Kidney capillary endothelial cell (primary cell): ENCODE measurements around the gene NPFFR2.
"Not testable (repeated sequence)": the region's sequence is repeated elsewhere in the genome, so short reads cannot be mapped to it uniquely, and the experiment has no call there.

ENCODE experiments used
- DNase-seq: peaks from one replicate; pipeline ENCODE4 v3.0.0-alpha.2; 2018; ENCODE audit warnings: low spot score

Gene NPFFR2

GRCh38 chr4:72112514-72113156 is 80.8 kb downstream of the NPFFR2 start:
- peak; percentile 26 for DNase-seq

DNA sequence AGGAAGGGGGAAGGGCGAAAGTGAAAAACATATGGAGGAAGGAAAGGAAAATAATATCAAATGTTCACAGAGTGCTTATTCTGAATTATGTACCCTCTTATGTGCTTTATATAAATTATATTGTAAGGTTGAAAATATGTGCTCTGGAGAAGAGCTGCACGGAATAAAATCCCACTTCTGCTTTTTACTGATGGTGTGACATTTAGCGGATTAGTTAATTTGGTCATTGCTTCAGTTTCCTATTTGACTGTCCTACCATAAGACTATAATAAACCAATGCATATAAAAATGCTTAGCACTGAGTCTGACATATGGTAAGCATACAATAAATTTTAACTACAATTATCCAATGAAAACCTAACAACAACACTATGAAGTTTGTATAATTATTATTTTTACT is 86.2 kb downstream of the NPFFR2 start:
- no peak for DNase-seq

DNA sequence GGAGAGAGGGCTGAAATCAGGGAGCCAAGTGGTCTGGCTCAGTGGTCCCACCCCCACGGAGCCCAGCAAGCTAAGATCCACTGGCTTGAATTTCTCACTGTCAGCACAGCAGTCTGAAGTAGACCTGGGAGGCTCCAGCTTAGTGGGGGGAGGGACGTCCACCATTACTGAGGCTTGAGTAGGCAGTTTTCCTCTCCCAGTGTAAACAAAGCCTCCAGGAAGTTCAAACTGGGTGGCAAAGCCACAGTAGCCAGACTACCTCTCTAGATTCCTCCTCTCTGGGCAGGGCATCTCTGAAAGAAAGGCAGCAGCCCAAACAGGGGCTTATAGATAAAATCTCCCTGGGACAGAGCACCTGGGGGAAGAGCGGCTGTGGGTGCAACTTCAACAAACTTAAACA is 88.1 kb downstream of the NPFFR2 start:
- no peak for DNase-seq

DNA sequence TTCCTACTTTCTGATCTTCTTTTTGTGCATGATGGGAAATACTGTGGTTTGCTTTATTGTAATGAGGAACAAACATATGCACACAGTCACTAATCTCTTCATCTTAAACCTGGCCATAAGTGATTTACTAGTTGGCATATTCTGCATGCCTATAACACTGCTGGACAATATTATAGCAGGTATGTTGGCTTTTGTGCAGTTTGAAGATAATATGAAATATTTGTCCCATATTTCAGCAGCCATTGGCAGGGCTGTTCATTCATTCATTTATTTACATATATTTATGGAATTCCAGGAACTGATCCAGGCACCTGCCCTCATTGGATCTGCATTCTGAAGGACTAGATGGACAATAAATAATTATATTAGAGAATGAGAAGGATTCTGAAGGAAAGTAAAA is 96.9 kb downstream of the NPFFR2 start:
- DNase-seq = no peak

GRCh38 chr4:72136429-72136828 is 104.6 kb downstream of the NPFFR2 start:
- no peak for DNase-seq

DNA sequence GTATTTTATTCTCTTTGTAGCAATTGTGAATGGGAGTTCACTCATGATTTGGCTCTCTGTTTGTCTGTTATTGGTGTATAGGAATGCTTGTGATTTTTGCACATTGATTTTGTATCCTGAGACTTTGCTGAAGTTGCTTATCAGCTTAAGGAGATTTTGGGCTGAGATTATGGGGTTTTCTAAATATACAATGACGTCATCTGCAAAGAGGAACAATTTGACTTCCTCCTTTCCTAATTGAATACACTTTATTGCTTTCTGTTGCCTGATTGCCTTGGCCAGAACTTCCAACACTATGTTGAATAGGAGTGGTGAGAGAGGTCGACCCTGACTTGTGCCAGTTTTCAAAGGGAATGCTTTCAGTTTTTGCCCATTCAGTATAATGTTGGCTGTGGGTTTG is 108.2 kb downstream of the NPFFR2 start:
- DNase-seq = not testable (repeated sequence)

DNA sequence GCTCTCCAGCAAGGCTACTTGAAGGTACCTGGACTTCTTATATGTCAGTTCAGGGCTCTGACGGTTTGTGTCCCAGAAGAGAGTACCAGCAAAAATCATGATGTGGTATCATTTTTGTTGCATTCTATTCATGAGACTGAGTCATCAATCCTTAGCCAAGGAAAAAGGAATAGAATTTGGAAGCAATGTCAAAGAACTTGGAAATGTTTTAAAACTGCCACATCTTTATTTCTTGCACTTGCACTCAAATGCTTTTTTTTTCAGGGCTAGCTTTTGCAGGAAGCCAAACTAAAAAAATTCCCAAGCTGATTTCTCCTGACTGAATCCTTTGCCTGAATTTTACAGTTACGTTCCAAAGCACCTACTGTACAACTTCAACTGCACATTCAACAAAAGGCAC is 112.4 kb downstream of the NPFFR2 start:
- no peak for DNase-seq

- no peak for DNase-seq
These were observed 120.9 kb downstream of the NPFFR2 start for GRCh38 chr4:72152731-72153130.

GRCh38 chr4:72153634-72154033 is 121.8 kb downstream of the NPFFR2 start:
- DNase-seq = not testable (repeated sequence)

- DNase-seq = not testable (repeated sequence)
These were observed 137.5 kb downstream of the NPFFR2 start for GRCh38 chr4:72169285-72169684.

GRCh38 chr4:72169861-72170260 is 138.1 kb downstream of the NPFFR2 start:
- DNase-seq = no peak

DNA sequence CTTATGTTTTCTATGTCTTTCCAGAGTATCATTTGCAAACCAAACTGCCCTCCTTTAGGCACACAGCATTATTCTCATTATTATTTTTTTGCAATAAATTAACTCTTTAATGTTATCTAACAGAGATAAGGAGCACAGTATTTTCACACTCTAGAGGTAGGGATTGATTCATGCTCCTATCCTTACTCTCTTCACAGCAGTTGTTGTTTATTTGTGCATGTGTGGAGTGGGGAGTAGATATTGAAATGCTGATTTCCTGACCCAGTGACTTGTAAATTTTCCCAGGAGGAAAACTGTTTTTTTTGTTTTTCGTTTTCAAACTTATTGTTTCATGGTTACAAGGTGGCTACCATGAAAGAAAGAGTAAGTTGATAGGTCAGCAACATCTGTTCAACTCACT is 140.0 kb downstream of the NPFFR2 start:
- no peak for DNase-seq

DNA sequence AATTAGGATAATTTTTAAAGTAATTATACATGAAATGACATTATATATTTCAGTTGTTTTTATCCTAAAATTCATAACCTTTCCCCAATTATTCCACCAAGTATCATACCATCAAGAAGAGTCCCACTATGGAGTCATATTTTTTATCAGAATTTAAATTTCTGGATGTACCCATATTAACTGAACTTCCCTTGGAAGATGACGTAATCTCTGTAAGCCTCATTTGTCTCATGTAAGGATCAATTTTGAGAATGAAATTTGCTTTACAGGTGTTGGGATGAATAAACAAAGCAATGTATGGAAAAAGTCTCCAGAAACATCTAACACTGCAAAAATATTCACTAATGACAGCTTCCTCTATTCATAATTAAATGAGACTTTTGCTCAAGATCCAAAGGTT is 147.5 kb downstream of the NPFFR2 start:
- DNase-seq = no peak

GRCh38 chr4:72186714-72187113 is 154.9 kb downstream of the NPFFR2 start:
- DNase-seq = no peak

GRCh38 chr4:72194046-72194445 is 162.2 kb downstream of the NPFFR2 start:
- no peak for DNase-seq

DNA sequence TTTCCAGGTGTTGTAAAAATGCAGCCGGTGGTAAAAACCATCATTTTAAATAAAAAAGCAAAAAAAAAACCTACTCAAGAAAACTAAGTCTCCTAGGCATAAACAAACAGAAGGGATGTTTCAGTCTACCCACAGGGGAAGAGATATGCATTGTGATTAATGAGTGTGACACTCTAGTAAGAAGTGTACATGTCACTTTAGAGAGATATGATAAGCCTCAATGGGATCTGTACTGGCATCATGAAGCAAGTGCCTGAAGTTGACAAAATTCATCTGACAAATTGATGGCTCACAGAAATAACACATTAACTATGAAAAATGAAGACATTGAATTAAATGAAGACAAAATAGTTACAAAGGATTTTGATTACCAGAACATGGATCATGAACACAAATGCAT is 162.7 kb downstream of the NPFFR2 start:
- no peak for DNase-seq
